GM12874 (cell line): ENCODE measurements around the gene RAB8B.

Experiments
- CTCF ChIP-seq: IDR thresholded peaks from 2 replicates; pipeline ENCODE4 v1.5.1; 2011; ENCODE audit warnings: low read depth, mild to moderate bottlenecking, control low read depth, low read length, moderate library complexity; ENCODE audit not compliant: insufficient read depth

Gene RAB8B

GRCh38 chr15:63198371-63199250 is 9.2 kb downstream of the RAB8B start:
- no peak for TF ChIP-seq CTCF

DNA sequence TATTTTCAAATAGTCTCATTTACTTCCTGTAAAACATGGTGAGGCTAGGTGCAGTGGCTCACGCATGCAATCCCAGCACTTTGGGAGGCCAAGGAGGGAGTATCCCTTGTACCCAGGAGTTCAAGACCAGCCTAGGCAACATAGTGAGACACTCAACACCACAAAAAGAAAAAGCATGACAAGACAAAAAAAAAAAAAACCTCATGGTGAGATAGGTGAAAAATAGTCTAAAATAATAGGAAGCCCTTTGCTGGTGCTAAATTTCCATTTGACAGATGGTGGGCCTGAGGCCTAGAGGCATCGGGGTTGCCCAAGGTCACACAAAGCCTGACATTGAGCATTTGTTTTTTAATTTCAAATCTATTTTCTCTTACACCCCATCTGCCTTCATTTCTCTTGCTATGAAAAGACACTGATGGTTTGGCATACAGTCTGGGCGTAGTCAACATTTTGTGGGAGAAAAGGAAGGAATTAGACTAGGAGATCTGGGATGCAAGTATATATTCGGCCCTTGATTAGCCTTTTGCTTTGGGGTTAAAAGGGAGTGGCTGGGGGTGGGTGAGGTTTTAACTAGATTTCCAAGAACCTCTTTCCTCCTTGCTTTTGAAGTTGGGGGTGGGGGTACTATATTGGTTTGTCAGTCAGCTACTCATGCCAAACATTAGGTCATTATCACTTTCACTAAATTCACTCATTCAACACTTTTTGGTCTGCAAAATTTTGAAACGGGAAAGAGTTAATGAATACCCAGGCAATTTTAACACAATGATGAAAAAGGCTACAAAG is 11.3 kb downstream of the RAB8B start:
- TF ChIP-seq CTCF = no peak

DNA sequence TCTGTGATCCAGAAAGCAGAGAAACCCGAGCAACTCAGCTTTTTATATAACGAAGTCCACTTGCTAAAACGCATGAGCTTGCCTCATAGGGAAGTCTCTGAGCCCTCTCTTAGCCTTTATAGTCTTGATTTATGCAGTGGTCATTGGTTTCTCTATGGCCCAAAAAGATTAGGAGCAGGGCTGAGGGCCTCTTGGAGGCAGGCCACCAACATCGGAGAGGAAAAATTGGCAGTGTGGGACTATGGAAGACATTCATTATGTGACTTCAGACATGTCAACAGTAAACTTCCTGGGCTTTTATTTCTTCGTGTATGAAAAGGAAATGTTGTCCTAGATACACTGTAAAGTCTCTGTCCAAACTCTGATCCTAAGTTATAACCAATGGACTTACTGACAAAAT is 13.5 kb downstream of the RAB8B start:
- TF ChIP-seq CTCF = no peak

DNA sequence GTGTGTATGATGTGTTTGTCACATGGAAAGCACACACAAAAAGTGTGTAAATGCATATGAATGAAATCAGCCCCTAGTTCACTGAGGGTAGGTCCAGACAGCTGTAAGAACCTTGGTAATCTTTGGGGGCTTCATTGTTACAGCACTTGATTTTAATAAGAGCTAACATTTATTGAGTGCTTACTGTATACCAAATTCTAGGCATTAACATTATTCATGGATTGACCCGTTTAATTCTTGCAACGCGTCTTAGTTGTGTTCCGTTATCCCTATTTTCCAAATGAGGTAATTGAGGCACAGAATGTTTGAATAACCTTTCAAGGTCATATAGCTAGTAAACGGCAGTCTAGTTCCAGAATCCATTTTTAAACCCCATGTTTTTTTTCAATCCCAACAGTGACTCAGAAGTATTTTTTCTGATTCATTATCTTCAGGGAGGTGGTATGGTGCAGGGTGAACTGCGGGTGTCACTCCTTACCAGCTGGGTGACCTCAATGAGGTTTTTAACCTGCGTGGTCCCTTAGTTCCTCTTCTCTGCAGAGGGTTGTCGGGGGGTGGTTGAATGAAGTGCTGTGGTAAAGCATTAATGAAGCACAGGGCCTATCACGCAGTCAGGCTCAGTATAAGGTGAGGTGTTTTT is 14.2 kb downstream of the RAB8B start:
- no peak for TF ChIP-seq CTCF

DNA sequence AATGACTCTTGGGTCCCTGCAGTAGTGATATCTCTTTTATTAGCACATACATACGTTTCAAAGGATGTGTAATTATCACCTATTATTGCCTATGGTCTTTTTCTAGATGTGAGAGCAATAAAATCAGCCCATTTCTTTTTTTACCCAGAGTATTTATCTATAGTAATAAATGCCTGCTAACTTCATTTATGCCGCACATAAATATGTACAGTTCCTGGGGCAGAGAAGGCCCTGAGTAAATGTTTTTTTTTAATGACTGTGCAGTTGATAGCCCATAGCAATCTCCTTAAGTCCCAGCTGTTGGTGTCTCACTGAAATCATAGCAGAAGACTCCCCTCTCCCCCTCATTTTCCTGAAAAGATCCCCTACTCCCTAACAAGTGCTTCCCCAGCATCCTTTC is 16.7 kb downstream of the RAB8B start:
- TF ChIP-seq CTCF = no peak

DNA sequence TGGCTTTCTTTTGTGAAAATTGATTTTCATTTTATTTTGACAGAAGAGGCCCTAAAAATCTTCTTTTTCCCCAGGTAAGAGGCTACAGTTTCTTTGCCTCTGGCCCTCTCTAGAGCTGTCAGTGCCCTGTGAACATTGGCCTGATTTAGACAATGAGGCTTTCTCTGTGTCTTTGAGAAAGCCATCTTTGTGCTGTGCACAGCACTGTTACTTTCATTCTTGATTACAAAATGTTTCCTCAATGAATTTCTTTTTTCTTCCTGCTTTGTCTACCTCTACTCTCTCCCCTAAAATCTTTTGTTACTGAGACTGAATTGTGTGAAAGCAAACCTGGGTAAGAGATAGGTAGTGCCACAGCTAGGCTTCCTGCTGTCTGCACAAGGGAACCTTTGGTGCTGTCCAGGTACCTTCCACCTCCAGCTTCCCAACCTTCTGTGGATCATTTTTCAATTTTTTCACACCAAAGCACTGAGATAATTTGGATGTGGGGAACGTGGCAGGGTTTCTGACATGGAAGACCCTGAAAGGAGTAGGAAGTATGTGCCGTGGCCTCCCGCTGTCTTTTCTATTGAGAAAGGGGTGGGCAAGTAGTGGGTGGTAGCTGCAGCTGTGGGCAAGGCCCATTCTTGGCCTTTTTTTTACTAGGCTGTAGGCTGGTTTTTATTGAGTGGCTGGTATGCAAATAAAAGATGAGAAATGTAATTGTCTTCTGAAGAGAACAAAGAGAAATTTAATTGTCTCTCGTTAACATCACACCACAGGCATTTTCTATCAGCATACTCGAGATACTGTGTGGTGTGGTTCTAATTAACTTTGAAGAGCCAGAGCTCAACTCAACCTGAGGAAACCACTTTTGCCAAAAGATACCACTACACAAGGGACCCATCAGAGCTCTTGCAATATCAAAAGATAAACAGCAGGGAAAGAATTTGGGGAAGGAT is 21.0 kb downstream of the RAB8B start:
- TF ChIP-seq CTCF = no peak
